ENCODE data around the gene EPHA4.

EPHA4 gene

GRCh38 chr2:221429741-221430491 is 142.2 kb downstream of the EPHA4 start:
- no peak for DNase-seq

GRCh38 chr2:221428896-221429295 is 143.2 kb downstream of the EPHA4 start:
- DNase-seq: no peak

- DNase-seq: no peak
Measured at GRCh38 chr2:221426929-221427328, 145.2 kb downstream of the EPHA4 start.

- DNase-seq: no peak
Measured at GRCh38 chr2:221425891-221426290, 146.2 kb downstream of the EPHA4 start.

GRCh38 chr2:221425353-221425752 is 146.8 kb downstream of the EPHA4 start:
- DNase-seq: no peak

GRCh38 chr2:221423210-221423804 is 148.8 kb downstream of the EPHA4 start:
- DNase-seq: no peak

GRCh38 chr2:221422516-221423209 is 149.4 kb downstream of the EPHA4 start:
- DNase-seq: no peak

- no peak for DNase-seq
Measured at GRCh38 chr2:221420245-221420644, 151.9 kb downstream of the EPHA4 start.

- DNase-seq: no peak
Measured at GRCh38 chr2:221415789-221416188, 156.3 kb downstream of the EPHA4 start.

- DNase-seq: no peak
Measured at GRCh38 chr2:221412978-221413377, 159.1 kb downstream of the EPHA4 start.

- DNase-seq: no peak
Measured at GRCh38 chr2:221410487-221410886, 161.6 kb downstream of the EPHA4 start.

- no peak for DNase-seq
Measured at GRCh38 chr2:221407765-221408164, 164.3 kb downstream of the EPHA4 start.

GRCh38 chr2:221405521-221405920 is 166.6 kb downstream of the EPHA4 start:
- no peak for DNase-seq

GRCh38 chr2:221402072-221402471 is 170.0 kb downstream of the EPHA4 start:
- no peak for DNase-seq

- DNase-seq: no peak
Measured at GRCh38 chr2:221400411-221400810, 171.7 kb downstream of the EPHA4 start.

GRCh38 chr2:221399183-221399582 is 172.9 kb downstream of the EPHA4 start:
- DNase-seq: no peak

GRCh38 chr2:221397187-221397586 is 174.9 kb downstream of the EPHA4 start:
- DNase-seq: no peak

GRCh38 chr2:221392228-221392881 is 179.7 kb downstream of the EPHA4 start:
- DNase-seq: no peak

GRCh38 chr2:221390878-221391277 is 181.2 kb downstream of the EPHA4 start:
- no peak for DNase-seq

GRCh38 chr2:221389904-221390303 is 182.2 kb downstream of the EPHA4 start:
- DNase-seq: no peak

GRCh38 chr2:221389421-221389820 is 182.7 kb downstream of the EPHA4 start:
- no peak for DNase-seq

- DNase-seq: no peak
Measured at GRCh38 chr2:221388891-221389290, 183.2 kb downstream of the EPHA4 start.

- DNase-seq: no peak
Measured at GRCh38 chr2:221385716-221386115, 186.4 kb downstream of the EPHA4 start.
